HepG2 (cell line): ENCODE results near the gene EPS8. TPM values are rescaled to one million over a fixed set of nuclear protein-coding genes. Genes with fewer than 3 reads are reported as not detected.

ENCODE experiments used
- ATAC-seq: fragments of 200-7000 bp; cut with Tn5 transposase; 3 replicates; pipeline ENCODE4 v1.9.1; 2020; ENCODE audit warnings: mild to moderate bottlenecking, moderate library complexity
- BruUV-seq: library from RNA; stranded (reverse); fragments of 400-500 nt; replicated peaks from 2 replicates; lab custom pipeline; 2021; lab: Mats Ljungman, UMichigan
- CTCF ChIA-PET: fragments of 300-600 bp; formaldehyde crosslinking; extraction: SDS; loops from one replicate; lab custom pipeline; 2021; ENCODE audit warnings: low total read pairs, inconsistent platforms, low intra/inter-chr PET ratio; lab: Yijun Ruan, JAX
- POLR2A ChIA-PET: fragments of 350-600 bp; sonication (Branson Sonifier 250); formaldehyde crosslinking; loops from one replicate; lab custom pipeline; 2020; ENCODE audit warnings: antibody characterized with exemption, inconsistent platforms; lab: Yijun Ruan, JAX
- DNase-seq: peaks from one replicate; pipeline ENCODE4 v3.0.0-alpha.2; 2015; ENCODE audit warnings: low spot score
- FAIRE-seq: peaks from 3 replicates; lab custom pipeline; 2011; peaks lifted over from hg19 to GRCh38; lab: Jason Lieb, UNC
- H2AFZ ChIP-seq: one replicate; pipeline ENCODE4 v1.6.1; 2011; ENCODE audit warnings: low read length, inconsistent platforms
- H3K27ac ChIP-seq: fragments of 300-600 bp; 3 replicates; pipeline ENCODE4 v1.8.0; 2011; ENCODE audit warnings: mixed run types, mild to moderate bottlenecking, mixed read lengths, low read length, inconsistent platforms; ENCODE audit not compliant: insufficient read depth; ENCODE audit errors: extremely low read length
- H3K27me3 ChIP-seq, 2 experiments: fragments of 200-600 bp in 1 of 2; 2 replicates in 1 of 2; 3 replicates in 1 of 2; pipeline versions ENCODE4 v1.6.0 to v1.8.0; 2011; ENCODE audit warnings: low read length in 2 of 2, mild to moderate bottlenecking in 2 of 2, moderate library complexity in 2 of 2, inconsistent platforms in 1 of 2; ENCODE audit not compliant: insufficient read depth in 2 of 2, control insufficient read depth in 1 of 2
- H3K36me3 ChIP-seq, 2 experiments: fragments of 200-600 bp in 1 of 2; replicated peaks in 1 of 2; 2 replicates in 1 of 2; 3 replicates in 1 of 2; pipeline versions ENCODE4 v1.5.1 to v1.8.0; 2011; ENCODE audit warnings: low read length in 2 of 2, inconsistent platforms in 1 of 2; ENCODE audit not compliant: insufficient read depth in 2 of 2, control insufficient read depth in 1 of 2
- H3K4me1 ChIP-seq: 2 replicates; pipeline ENCODE4 v1.5.1; 2012; ENCODE audit warnings: low read length, inconsistent platforms; ENCODE audit not compliant: insufficient read depth
- H3K4me2 ChIP-seq: 2 replicates; pipeline ENCODE4 v1.6.0; 2011; ENCODE audit warnings: low read depth, low read length, inconsistent platforms
- H3K4me3 ChIP-seq, 3 experiments: fragments of 200-600 bp in 1 of 3; sonication (generic), shearing (Covaris generic) in 1 of 3; replicated peaks in 1 of 3; 2 replicates each; pipeline ENCODE4 v1.5.1; 2011 to 2016; ENCODE audit warnings: low read length in 3 of 3, inconsistent platforms in 2 of 3, low read depth in 2 of 3, mild to moderate bottlenecking in 2 of 3, control low read depth in 1 of 3, mixed read lengths in 1 of 3; ENCODE audit not compliant: insufficient read depth in 1 of 3
- H3K79me2 ChIP-seq: one replicate; pipeline ENCODE4 v1.6.1; 2011; ENCODE audit warnings: low read length, inconsistent platforms; ENCODE audit not compliant: insufficient read depth
- H3K9ac ChIP-seq: 2 replicates; pipeline ENCODE4 v1.6.0; 2011; ENCODE audit warnings: mild to moderate bottlenecking, low read depth, low read length, inconsistent platforms; ENCODE audit not compliant: insufficient read depth
- H3K9me3 ChIP-seq: 2 replicates; pipeline ENCODE4 v1.5.1; 2012; ENCODE audit warnings: mild to moderate bottlenecking, low read length
- H4K20me1 ChIP-seq: 2 replicates; pipeline ENCODE4 v1.6.0; 2011; ENCODE audit warnings: inconsistent platforms, mild to moderate bottlenecking, low read length, moderate library complexity; ENCODE audit not compliant: insufficient read depth
- DR1 ChIP-seq: sonication (generic); formaldehyde crosslinking; IDR thresholded peaks from 2 replicates; pipeline ENCODE4 v1.8.0; 2021; ENCODE audit warnings: mild to moderate bottlenecking, missing genetic modification reagents, inconsistent platforms
- ELK4 ChIP-seq: sonication (generic); formaldehyde crosslinking; IDR thresholded peaks from 2 replicates; pipeline ENCODE4 v1.9.0; 2021; ENCODE audit warnings: missing genetic modification reagents, borderline replicate concordance
- HNF4A ChIP-seq: sonication (generic); formaldehyde crosslinking; IDR thresholded peaks from 2 replicates; pipeline ENCODE4 v1.4.0; 2020; ENCODE audit warnings: missing genetic modification reagents
- MBD4 ChIP-seq: IDR thresholded peaks from 2 replicates; pipeline ENCODE4 v1.6.1; 2012; ENCODE audit warnings: low read length, inconsistent platforms, borderline replicate concordance
- NCOR1 ChIP-seq: fragments of 200-600 bp; sonication (generic); IDR thresholded peaks from 2 replicates; pipeline ENCODE4 v1.7.0; 2017; ENCODE audit warnings: antibody characterized with exemption, low read length, borderline replicate concordance
- PATZ1 ChIP-seq: sonication (generic); formaldehyde crosslinking; IDR thresholded peaks from 2 replicates; pipeline ENCODE4 v1.4.0; 2020; ENCODE audit warnings: missing genetic modification reagents
- PHB2 ChIP-seq: fragments of 450-650 bp; IDR thresholded peaks from 2 replicates; pipeline ENCODE4 v1.6.1; 2018; ENCODE audit not compliant: partially characterized antibody
- PHF21A ChIP-seq: sonication (generic); formaldehyde crosslinking; IDR thresholded peaks from 2 replicates; pipeline ENCODE4 v1.5.0; 2020; ENCODE audit warnings: mild to moderate bottlenecking, missing genetic modification reagents
- POGZ ChIP-seq: sonication (generic); formaldehyde crosslinking; IDR thresholded peaks from 2 replicates; pipeline ENCODE4 v1.4.0; 2020; ENCODE audit warnings: mild to moderate bottlenecking, missing genetic modification reagents
- RARA ChIP-seq: IDR thresholded peaks from 2 replicates; pipeline ENCODE4 v1.6.1; 2016; ENCODE audit warnings: missing genetic modification reagents, missing compliant biosample characterization
- RXRB ChIP-seq: IDR thresholded peaks from 2 replicates; pipeline ENCODE4 v1.6.1; 2016; ENCODE audit warnings: borderline replicate concordance, missing genetic modification reagents, missing compliant biosample characterization
- TOE1 ChIP-seq: sonication (generic); formaldehyde crosslinking; IDR thresholded peaks from 2 replicates; pipeline ENCODE4 v1.4.0; 2020; ENCODE audit warnings: mild to moderate bottlenecking, missing genetic modification reagents
- ZBTB42 ChIP-seq: sonication (generic); formaldehyde crosslinking; IDR thresholded peaks from 2 replicates; pipeline ENCODE4 v1.5.0; 2020; ENCODE audit warnings: mild to moderate bottlenecking, missing genetic modification reagents
- ZNF329 ChIP-seq: sonication (generic); formaldehyde crosslinking; IDR thresholded peaks from 2 replicates; pipeline ENCODE4 v1.9.0; 2021; ENCODE audit warnings: low read depth, mild to moderate bottlenecking, missing genetic modification reagents
- ZNF577 ChIP-seq: sonication (generic); formaldehyde crosslinking; IDR thresholded peaks from 2 replicates; pipeline ENCODE4 v1.4.0; 2020; ENCODE audit warnings: mild to moderate bottlenecking, low read depth, missing genetic modification reagents, borderline replicate concordance
- ZNF615 ChIP-seq: sonication (generic); formaldehyde crosslinking; IDR thresholded peaks from 2 replicates; pipeline ENCODE4 v1.5.0; 2020; ENCODE audit warnings: mild to moderate bottlenecking, missing genetic modification reagents, borderline replicate concordance
- ZNF780A ChIP-seq: sonication (generic); formaldehyde crosslinking; IDR thresholded peaks from 2 replicates; pipeline ENCODE4 v1.8.0; 2022; ENCODE audit warnings: mild to moderate bottlenecking, missing genetic modification reagents, moderate library complexity
- ZNF790 ChIP-seq: sonication (generic); formaldehyde crosslinking; IDR thresholded peaks from 2 replicates; pipeline ENCODE4 v1.8.0; 2022; ENCODE audit warnings: missing genetic modification reagents, mild to moderate bottlenecking, borderline replicate concordance
- WGBS: methylation state at CpG from one replicate; pipeline ENCODE4 v1.1.6; 2017; ENCODE audit warnings: low lambda C conversion rate; 5-methylcytosine and 5-hydroxymethylcytosine counted together
- in situ Hi-C: cut with HindIII; loops from 2 replicates; pipeline ENCODE4 v1.10.0; 2017; ENCODE audit warnings: low pct_unique_long_range_greater_than_20kb; ENCODE audit not compliant: extremely low pct_ligation_motif_present
- intact Hi-C: fragments of 100-400 bp; cut with micrococcal nuclease; formaldehyde crosslinking; loops from one replicate; pipeline ENCODE4 v1.10.0; 2022; ENCODE audit not compliant: unreplicated experiment
- polyA plus RNA-seq, 8 experiments: library from polyadenylated mRNA; depleted of rRNA in 3 of 8; stranded (reverse) in 7 of 8; unstranded in 1 of 8; fragments of >200 nt; fragmentation: Illumina TruSeq in 4 of 8; extraction: Trizol in 4 of 8; gene quantifications; 2 replicates each; pipeline versions ENCODE4 v1.2.1 to v1.2.3, GENCODE V29; 2011 to 2016; ENCODE audit warnings: low read depth in 4 of 8, missing spikeins in 1 of 8, mixed read lengths in 1 of 8; ENCODE audit not compliant: insufficient read depth in 1 of 8
- total RNA-seq, 5 experiments: library from RNA; depleted of rRNA; stranded (reverse); fragments of >200 nt; fragmentation: Illumina TruSeq; extraction: Trizol; gene quantifications; 2 replicates each; pipeline ENCODE4 v1.2.3, GENCODE V29; 2016; ENCODE audit warnings: low read depth in 1 of 5
- TF ChIP-seq, protein P1 (sequence below): sonication (generic); IDR thresholded peaks from 2 replicates; pipeline ENCODE4 v1.6.1; 2016; ENCODE audit warnings: low read depth, borderline replicate concordance
- TF ChIP-seq, protein P2 (sequence below): IDR thresholded peaks from 2 replicates; pipeline ENCODE4 v1.6.1; 2016; ENCODE audit warnings: low read depth

EPS8 gene
- total and polyA plus RNA-seq, 2 of the 13 experiments (the other 11 are each of a cell fraction or from before 2014, with no cell fraction given): 37.1 to 43.4 TPM

DNA sequence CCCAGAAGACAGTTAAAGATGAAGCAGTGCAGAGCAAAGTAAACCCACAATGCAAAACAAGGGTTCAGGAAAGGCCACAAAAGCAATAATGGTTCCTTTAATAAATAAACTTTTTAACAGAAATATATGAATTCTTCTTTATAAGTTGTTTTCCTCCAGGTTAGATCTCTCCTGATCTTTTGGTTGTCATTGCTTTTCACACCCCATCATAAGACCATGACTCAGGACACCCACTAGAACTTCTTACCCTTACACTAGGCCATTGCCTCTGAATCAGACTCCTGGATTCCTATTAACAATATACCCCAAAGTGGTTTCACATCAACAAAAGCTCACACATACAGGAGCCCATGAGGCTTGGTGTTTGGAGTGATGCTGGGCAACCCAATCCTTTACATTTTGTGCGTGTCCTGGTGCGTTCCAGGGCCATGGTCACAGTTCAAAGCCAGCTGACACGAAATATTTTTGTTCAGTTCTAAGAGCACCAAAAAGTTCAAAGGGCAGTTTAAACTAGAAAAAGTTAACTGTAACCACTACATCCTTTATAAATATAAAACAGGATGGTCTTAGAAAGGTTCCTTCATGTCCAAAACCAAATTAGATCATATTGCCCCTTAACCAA lies 187.0 kb downstream of the EPS8 start:
- Histone ChIP-seq H3K27me3 (no peaks in the 10 kb centered on the region; a peak in 1 of 5 replicates), H3K9ac (no peak overlapping the region), H3K4me1 (peaks cover 57% of the 10 kb centered on the region), H3K27ac (no peak overlapping the region), H3K9me3 (no peaks in the 10 kb centered on the region), H3K36me3 (no peaks in the 10 kb centered on the region), H3K79me2 (no peaks in the 10 kb centered on the region), H4K20me1 (no peaks in the 10 kb centered on the region), H3K4me3 (no peak overlapping the region; a peak in 1 of 6 replicates), H2AFZ (no peak overlapping the region), H3K4me2 (peak overlapping the region; percentile 32)
- intact Hi-C loops: no loop called here
- ATAC-seq: peak; percentile 80
- ChIA-PET POLR2A (interaction anchor here (1.0 kb wide), 1 partner anchor 27 kb away, joined by 3 read pairs; no protein-coding TSS in a partner anchor), CTCF (no interaction called here)
- no peak for FAIRE-seq
- no TSS peak for BruUV-seq
- in situ Hi-C loops: no loop called here
- 15% methylated on average over 3 of the region's 3 CpGs for WGBS
- peak; percentile 39 for DNase-seq
- TF ChIP-seq POGZ (CRISPR knock-in tag) (0 out of 2 replicates have a peak, but pooled peaks have one; percentile 19), PHF21A (no peak), RARA (CRISPR knock-in tag) (0 out of 2 replicates have a peak, but pooled peaks have one; percentile 39), HNF4A (CRISPR knock-in tag) (peak; percentile 59), PHB2 (no peak), ZNF329 (CRISPR knock-in tag) (no peak), ZNF577 (CRISPR knock-in tag) (no peak), RXRB (no peak), MBD4 (no peak), ZBTB42 (CRISPR knock-in tag) (no peak), ZNF790 (CRISPR knock-in tag) (no peak), NCOR1 (peak; percentile 47; the same call in 1 of the 2 replicates), DR1 (no peak), ELK4 (no peak), PATZ1 (CRISPR knock-in tag) (no peak), TOE1 (CRISPR knock-in tag) (no peak), ZNF615 (CRISPR knock-in tag) (no peak), ZNF780A (CRISPR knock-in tag) (no peak)
- TF ChIP-seq, protein P1, sequence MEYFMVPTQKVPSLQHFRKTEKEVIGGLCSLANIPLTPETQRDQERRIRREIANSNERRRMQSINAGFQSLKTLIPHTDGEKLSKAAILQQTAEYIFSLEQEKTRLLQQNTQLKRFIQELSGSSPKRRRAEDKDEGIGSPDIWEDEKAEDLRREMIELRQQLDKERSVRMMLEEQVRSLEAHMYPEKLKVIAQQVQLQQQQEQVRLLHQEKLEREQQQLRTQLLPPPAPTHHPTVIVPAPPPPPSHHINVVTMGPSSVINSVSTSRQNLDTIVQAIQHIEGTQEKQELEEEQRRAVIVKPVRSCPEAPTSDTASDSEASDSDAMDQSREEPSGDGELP: peak; percentile 48; the same call in 1 of the 2 replicates
- TF ChIP-seq, protein P2, sequence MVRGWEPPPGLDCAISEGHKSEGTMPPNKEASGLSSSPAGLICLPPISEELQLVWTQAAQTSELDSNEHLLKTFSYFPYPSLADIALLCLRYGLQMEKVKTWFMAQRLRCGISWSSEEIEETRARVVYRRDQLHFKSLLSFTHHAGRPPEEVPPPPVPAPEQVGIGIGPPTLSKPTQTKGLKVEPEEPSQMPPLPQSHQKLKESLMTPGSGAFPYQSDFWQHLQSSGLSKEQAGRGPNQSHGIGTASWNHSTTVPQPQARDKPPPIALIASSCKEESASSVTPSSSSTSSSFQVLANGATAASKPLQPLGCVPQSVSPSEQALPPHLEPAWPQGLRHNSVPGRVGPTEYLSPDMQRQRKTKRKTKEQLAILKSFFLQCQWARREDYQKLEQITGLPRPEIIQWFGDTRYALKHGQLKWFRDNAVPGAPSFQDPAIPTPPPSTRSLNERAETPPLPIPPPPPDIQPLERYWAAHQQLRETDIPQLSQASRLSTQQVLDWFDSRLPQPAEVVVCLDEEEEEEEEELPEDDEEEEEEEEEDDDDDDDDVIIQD (CRISPR knock-in tag): no peak
